ENCODE measurements around the gene IGF2.

Gene IGF2

DNA sequence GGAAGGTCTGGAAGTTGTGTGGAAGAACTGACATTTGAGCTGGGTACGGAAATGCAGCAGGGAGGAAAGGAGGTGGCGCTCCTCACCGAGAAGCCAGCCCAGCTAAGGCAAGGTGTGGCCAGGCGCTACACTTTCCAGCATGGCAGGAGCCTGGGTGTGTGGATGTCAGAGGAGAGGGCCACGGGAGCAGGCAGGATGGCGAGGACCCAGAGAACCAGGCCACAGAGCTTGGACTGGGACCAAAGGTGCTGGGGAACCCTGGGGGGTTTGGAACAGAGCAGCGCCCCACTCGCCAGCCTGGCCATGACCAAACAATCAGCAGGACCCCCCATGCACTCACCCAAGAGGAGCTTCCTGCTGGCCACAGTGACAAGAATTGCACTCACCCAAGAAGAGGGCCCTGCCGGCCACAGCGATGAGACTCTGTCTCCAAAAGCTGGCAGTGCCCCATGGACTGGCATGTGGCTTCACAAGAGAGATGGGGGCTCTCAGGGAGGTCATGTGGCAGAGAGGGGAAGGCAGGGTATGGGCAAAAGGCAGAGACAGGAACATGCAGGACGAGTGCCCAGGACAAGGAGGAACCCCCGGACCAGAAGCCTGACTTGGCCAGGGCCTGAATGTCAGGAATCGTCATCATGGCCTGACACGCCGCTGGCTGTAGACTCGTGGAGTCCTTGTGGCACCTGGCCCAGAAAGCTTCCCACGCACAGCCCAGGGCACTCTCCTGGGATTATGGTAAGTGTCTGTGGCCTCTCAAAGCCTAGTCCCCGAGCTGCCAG is 45.4 kb downstream of the IGF2 start:
- no peak for DNase-seq (ENCODE audit: low read depth, low spot score)

DNA sequence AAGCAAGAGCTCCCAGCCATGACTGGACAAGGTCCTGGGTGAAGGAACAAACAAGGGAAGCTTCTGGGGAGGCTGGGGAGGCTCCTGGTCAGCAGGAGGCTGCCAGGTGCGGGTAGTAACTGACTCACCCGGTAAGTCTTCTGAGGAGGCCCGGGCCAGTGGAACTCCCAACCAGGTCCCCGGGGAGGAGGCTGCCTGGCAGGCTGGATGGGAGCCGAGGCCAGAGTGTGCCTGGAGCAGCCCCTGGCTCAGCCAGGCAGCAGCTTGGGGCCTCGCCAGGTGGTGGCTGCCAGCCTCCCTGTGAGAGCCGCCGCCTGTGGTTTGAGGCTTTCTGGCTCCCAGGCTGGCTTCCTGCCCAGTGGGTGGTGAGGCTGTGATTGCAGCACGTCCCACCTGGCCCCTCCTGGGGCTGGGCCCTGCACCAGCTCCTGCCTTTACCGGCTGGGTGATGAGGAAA is 46.2 kb downstream of the IGF2 start:
- DNase-seq (ENCODE audit: low read depth, low spot score): peak; percentile 98

DNA sequence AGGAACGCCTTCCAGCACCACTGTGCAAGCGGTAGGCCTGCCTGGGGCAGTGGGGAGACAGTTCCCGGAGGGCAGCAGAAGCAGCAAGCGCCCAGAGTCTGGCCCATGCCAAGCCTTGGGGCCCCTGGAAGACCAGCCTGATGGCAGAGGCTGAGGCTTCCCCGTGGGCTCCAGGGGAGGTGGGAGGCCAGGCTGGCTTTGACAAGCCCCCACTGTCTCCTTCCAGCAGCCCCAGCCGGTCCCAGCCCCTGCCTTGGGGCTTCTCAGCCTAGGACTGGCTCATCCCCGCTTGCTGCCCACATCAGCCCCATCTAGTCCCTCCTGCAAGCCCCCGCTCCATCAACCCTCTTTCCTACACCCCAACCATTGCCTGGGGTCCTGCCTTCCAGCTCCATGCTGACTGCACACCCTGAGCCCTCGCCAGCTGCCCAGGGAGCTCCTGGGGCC is 46.7 kb downstream of the IGF2 start:
- no peak for DNase-seq (ENCODE audit: low read depth, low spot score)

DNA sequence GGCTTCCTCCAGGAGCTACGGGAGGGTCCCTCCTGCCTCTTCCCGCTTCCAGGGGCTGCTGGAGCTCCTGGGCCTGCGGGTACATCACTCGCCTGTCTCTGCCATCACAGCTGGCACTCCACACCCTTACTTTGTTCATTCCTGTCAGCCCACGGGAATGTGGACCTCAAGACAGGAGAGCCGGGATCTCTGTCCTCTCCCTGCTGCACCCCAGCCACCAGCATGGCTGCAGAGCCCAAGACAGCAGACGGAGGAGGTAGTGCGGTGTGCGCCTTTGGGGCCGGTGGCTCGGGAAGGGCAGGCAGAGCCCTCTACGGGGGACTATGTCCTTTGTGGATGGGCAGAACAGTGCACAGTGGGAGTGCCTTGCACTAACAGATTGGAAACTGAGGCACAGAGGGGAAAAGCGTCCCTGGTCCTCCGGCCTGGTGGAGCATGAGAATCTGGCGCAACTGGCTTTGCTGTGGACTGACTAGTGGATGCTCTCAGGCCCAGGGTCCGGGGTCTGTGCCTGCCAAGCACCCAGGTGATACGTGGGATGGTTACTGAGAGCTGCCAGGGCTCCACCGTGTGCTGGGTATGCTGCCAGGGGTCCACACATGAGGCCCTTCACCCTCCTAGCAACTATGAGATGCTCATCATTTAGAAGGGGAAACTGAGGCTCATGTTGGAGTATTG is 47.3 kb downstream of the IGF2 start:
- DNase-seq (ENCODE audit: low read depth, low spot score): no peak

DNA sequence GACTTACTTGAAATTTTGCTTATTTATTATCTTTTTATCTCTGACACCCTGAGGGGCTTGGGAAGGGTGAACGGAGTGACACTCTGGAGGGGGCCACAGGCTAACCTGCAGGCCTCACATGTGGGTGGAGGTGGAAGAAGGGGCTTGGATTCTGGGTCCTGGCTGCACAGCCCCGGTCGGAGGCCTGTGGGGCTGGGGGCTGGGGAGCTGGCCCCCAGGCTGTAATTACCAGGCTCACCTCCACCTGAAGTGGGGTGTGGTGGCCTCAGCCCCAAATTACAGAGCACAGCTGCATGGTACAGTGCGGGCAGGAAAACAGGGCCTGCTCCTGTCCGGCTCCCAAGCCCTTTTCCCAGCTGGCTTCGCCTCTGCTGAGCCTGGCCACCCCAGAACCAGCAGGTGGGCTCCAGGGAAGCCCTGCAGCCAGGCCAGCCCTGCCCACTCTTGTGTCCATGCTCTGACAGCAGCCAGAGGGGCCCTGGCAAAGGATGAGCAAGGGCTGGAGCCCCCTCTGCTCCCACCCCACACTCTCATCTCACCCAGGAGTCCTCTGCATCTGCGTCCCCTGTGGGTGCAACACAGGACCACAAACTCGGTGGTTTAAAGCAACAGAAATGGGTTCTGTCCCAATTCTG is 48.0 kb downstream of the IGF2 start:
- no peak for DNase-seq (ENCODE audit: low read depth, low spot score)

DNA sequence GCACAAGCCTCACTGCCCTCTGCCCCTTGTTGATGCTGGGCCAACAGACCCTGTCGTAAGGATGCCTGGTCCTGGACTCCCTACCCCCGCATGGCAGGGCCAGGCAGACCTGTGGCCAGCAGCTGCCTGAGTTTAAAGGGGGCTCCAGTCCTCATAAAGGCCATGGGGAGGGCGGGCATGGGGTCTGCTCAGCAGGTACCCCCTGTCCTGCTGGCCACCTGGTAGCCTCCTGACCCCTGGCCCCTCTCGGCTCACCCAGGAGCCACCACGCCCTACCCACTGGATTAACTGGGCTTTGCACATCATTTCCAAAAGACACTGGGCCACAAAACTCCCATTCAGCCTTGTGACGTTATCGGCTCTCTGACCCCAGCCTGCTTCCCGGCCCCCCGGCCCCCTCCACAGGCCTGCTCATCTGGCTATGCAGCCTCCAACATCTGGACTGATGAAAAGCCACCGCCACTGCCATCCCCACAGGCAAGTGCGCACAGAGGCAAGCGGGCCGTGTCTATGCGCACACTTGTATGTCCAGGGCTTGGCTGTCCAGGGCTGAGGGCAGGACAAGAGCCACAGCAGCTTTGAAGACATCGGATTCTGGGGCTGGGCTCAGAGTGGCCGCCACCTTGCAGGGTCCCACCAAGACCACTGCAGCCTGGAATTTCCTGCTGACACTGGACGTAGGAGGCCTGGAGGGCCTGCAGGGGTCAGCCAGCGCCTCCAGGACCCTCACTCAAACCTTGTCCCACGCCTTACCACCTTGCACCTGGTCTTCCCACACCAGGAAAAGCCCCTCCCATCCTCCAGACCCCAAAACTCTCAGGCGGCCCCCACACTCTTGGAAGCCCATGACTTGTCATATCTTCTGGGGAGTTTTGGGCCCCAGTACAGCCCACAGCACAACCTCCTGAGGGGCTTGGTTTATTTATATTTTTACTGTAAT is 48.7 kb downstream of the IGF2 start:
- DNase-seq (ENCODE audit: low read depth, low spot score): no peak

DNA sequence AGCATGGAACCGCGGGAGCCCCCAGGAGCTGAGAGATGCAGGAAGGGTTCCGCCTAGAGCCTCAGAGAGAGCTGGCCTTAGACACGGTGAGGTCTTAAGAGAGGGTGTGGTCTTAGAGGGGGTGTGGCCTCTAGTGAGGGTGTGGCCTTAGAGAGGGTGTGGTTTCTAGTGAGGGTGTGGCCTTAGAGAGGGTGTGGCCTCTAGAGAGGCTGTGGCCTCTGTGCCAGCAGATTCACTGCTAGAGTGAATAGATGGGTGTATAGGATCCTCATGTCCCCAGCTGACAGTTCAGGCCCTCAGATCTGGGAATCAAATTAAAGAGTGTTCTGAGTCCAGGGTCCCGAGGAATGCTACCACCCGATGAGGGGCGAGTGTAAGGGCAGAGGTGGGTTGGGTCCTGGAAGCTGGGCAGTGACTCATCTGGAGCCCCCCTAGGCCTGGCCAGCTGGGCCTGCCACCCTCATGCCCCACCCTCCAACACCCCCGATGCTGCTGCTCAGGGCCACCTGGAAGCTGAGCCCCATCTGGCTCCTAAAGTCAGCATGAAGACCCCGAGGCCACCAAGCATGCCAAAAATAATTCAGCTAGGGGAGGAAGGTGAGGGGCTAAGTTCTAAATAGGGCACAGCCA is 49.5 kb downstream of the IGF2 start:
- DNase-seq (ENCODE audit: low read depth, low spot score): no peak

DNA sequence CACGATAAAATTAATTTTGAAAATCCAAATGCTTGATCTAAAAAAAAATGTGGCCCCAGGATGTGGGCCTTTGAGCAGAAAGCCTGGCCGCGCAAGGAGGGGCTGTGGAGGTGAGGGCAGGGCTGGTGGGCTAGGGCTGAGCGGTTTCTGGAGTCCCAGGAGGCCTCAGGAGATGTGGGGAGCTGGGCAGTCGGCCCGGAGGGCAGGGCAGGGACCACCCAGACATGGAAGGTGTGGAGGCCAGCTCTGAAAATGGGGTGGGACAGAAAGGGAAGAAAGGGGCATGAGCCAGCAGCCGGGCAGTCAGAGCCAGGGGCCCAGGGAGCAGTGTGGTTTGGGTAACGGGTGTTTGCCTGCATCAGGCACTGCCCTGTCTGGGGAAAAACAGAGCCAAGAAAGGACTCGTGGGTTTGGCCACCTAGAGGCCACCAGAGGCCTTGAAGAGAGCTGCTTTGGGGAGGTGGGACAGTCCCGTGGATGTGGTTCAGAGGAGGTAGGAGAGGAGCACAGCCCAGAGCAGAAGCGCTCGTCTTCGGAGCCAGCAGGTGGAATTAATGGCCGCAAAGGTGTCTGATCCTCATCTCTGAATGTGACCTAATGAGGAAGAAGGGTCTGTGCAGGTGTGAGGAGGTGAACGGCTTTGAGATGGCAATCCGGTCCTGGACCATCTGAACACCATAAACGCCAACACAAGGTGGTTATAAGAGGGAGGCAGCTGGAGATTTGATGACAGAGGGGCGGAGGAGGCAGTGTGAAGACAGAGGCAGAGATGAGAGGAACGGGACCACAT is 50.2 kb downstream of the IGF2 start:
- no peak for DNase-seq (ENCODE audit: low read depth, low spot score)

DNA sequence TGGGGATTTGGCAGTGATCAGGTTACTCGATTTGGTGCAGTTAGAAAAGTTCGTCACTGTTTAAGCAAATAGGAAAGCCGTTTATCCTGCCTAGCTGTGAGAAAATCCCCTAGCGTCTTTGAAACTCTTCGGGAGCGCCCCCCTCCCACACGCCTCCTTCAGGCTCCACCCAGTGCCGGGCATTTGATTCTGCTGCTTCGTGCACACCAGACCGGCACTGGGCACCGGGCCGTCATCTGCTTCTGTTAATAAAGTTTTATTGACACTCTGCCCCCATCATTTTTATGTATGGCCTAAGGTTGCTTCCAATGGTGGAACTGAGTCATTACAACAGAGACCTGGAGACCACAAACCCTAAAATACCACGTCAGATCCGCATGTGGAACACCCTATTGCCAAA is 50.9 kb downstream of the IGF2 start:
- DNase-seq (ENCODE audit: low read depth, low spot score): no peak

DNA sequence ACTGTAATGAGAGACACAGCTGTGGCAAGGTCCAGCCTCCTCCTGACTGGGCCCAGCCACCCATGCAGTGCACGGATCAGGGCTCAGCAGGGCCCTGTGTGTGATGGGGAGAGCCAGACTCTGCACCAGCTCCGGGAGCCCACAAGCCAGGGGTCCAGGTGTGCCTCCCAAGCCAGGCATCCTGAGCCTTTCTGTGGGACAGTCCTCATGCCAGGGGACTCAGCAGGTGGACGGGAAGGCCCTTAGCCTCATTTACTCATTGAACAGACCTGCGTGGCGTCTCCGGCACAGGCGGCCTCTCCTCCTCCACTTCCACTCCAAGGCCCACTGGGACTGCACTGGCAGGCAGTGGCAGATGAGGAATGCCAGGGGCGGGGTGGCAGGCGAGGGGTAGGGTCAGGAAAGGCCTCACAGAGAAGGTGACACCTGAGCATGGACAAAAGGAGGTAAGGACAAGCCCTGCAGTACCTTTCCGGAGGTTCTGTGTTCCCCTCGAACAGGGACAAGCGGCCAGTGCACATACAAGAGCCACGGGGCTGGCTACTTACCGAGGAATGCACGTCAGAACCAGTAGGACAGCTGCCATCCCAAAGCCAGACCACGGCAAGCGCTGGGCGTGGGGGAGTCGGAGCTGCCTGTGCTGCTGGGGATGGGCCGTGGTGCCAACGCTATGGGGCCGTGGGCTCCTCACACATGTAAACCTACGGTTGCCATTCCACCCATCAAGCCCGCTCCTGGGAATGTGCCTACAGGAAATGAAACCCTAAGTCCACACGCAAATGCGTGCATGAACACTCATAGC is 52.7 kb downstream of the IGF2 start:
- DNase-seq (ENCODE audit: low read depth, low spot score): no peak

DNA sequence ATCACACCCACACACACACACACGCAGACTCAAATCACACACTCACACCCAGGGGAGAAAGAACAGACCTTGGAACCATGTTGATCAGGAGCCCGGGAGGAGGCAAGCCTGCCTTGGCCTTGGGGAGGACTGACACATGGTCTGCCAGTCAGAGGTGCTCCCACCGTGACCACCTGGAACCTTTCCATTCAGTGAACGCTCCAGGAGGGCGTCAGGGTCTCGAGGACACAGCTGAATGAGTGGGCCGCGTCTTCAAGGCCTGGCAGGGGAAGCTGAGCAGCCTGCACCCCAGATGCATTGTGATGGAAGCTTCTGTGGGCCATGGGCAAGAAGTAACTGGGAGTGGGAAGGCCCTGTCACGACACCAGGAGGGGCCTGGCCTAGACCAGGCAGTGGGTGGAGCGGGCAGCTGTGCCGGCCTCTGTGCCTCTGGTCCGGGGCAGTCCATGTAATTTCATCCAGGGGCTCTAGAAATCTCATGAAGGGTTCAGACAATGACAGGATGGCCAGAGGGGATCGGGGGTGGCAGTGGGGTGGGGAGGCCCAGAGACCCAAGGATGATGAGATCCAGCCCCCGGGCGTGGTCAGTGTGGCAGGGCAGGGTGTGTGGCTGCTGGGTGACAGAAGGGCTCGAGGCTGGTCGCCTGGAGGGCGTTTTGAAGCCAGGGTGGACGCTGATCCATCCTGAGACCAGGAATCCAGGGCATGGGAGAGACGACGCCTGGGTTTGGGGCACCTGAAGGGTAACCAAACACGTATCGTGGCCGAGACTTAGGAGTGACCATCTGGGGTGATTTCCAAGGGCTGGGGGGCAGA is 53.7 kb downstream of the IGF2 start:
- no peak for DNase-seq (ENCODE audit: low read depth, low spot score)

DNA sequence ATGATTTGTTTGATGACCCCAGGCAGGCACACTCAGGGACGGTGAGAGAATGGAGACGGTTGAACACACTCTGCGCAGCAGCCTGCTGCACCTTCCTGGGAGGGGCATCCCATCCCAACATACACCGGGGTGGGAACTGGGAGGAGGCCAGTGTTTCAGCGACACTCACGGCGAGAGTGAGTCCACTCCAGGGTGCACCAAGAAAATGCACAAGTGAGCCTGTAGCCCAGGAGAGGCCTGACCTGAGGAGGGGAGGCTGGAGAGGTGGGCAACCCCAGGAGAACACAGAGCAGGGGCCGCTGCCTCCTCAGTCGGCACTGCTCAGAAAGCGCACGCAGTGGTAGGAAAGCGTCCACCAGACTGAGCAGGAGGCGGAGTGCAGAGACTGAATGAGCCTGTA is 54.5 kb downstream of the IGF2 start:
- DNase-seq (ENCODE audit: low read depth, low spot score): no peak
